SIG-M5 treated with dmso at 0.1 percent for 504 hours (cell line): Measurements from ENCODE around the gene CYP39A1.
"Not testable (repeated sequence)": the region's sequence is repeated elsewhere in the genome, so short reads cannot be mapped to it uniquely, and the experiment has no call there.

ENCODE experiments used
- DNase-seq: peaks from one replicate; lab custom pipeline; 2025; ENCODE audit not compliant: unreplicated experiment; lab: John Stamatoyannopoulos, UW

CYP39A1 gene

GRCh38 chr6:46648869-46649492 is 3.6 kb downstream of the CYP39A1 start:
- no peak for DNase-seq

GRCh38 chr6:46648108-46648507 is 4.5 kb downstream of the CYP39A1 start:
- not testable (repeated sequence) for DNase-seq

GRCh38 chr6:46645265-46645664 is 7.4 kb downstream of the CYP39A1 start:
- DNase-seq = no peak

DNA sequence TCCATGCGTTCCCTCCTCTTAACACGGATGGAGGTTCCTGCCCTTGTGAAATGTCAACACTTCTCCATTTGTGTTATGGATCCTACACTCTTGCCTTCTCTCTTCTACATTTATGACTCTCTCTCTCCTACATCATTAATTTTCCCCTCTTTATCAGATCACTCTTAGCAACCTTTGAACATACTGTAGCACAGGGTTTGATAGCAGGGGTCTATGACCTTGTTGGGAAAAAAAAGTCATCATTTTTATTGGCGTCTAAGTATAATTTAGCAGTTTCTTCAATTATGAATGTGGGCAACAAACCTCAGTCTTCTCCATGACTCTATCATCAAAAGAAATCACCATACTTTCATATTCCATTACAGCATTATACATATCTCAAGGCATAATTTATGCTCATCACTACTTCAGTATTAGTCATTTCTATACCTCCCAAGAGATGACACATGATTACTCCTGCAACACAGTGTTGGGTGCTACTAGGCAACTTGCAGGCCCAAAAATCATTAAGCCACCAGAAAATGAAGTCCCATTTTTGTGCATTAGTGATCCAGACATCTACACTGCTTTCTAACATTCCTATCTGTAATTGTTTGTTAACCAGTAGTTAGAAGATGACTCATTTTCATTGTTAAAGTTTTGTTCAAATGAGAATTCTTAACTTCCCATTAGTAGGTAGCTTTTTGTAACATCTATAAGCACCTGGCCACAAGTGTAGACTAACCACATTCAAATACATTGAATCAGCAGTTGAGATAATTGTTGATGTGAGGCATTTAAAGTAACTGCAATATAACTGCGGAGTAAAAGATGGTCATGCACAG is 9.5 kb downstream of the CYP39A1 start:
- no peak for DNase-seq

DNA sequence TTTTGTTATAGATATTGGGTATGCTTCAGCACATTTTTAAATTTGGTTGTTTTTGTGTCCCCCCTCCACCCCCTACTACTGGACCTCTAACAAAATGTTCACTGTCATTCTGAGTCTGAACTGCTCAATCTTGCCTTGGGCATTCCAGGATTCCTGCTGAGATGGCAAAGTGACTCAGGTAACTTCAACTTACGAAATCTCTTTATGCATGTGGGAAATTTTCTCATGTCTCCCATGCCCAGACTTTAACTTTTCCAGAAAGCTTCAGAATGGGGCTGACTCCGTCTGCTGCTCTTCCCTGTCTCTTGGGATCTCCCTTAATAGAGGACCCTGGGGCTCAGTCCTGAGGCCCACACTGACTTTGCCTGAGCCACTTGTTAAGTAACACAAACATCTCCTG is 14.0 kb downstream of the CYP39A1 start:
- no peak for DNase-seq

- DNase-seq = no peak
Observed at GRCh38 chr6:46637933-46638332, 14.7 kb downstream of the CYP39A1 start.

DNA sequence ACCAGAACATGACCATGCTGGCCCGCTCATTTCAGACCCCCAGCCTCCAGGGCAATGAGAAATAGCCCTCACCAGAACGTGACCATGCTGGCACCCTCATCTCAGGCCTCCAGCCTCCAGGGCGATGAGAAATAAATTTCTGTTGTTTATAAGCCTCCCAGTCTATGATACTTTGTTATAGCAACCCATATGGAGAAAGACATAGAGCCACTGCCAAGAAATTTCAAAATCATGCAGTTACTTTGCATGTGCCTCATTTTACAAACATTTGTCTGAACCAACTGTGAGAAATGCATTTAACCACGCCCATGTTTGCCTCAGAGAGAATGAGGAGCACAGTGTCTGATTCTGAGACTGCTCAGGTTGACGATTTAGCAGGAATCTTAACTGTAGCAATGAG is 15.5 kb downstream of the CYP39A1 start:
- no peak for DNase-seq

- DNase-seq = no peak
Observed at GRCh38 chr6:46635462-46635861, 17.2 kb downstream of the CYP39A1 start.

- DNase-seq = no peak
Observed at GRCh38 chr6:46632053-46632452, 20.6 kb downstream of the CYP39A1 start.

GRCh38 chr6:46629691-46630090 is 22.9 kb downstream of the CYP39A1 start:
- no peak for DNase-seq

DNA sequence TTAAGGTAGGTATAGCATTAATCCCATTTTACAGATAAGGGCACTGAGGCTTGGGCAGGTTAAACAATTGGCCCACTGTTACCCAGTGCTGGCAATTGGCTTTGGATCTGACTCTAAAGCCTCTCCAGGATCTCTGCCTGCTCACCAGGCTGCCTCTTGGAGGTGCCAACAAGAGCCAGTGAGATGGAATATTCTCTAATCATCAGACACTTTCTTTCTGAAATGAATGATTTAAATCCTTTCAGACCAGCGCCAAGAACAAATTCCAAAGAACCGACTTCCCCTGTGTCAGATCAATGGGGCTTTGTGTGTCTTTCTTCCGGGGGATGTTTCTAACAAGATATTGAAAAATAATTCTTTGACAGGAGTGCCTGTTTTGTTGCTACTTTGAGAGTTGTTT is 23.6 kb downstream of the CYP39A1 start:
- no peak for DNase-seq

DNA sequence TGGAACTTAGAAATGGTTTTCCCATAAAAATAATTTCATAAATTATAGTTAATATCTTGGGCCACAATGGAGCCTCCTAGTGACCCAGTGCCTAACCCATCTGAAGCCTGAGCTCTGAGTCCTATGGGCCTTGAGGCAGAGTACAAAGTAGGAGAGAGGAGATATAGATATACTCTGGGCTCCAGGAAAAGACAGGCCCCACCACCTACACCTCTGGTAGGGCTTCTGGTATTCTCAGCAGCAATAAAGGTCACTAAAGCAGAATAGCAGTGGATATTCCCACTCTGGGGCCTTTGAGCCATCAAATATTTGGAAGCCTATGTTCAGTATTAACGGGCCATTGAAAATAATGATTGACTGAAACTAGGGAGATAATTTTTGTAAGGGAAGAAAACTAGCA is 24.1 kb downstream of the CYP39A1 start:
- no peak for DNase-seq

DNA sequence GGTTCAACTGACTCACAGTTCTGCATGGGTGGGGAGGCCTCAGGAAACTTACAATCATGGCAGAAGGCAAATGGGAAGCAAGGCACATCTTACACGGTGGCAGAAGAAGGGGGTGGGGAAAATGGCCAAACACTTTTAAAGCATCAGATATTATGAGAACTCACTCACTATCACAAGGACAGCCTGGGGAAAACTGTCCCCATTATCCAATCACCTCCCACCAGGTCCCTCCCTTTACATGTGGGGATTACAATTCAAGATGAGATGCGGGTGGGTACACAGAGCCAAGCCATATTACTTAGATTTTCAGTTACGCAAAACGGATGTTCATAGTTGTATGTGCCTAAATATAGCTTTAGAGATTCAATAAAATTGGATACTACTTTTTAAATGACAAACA is 25.6 kb downstream of the CYP39A1 start:
- DNase-seq = no peak

DNA sequence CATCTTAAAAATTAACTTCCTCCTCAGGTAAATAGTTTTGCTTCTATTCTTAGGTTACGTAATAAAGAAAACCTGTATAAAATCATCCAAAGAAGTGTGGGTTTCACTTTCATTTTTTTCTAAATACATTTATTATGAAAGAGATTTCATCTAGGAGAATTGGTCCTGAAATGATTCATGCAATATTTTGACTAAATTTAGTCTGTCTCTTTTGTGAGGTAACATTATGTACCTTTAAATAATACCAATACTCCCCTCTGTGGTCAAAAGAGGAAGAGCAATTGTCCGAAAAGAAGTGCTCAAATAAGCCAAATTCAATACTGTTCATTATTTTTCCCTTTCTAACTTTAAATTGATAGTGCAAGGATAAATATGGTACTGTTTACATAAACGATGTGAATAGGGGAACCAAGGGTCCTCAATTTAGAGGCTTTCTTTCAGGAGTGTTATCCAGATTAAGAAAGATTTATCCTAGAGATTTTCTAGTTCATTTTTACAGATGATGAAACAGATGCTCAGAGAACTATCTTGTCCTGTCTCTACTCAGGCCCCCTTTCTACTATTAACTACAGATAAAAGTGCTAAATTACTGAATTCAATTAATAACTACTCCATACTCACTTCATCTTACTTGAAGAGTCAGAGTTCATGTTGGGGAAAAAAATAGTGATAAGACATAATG is 26.2 kb downstream of the CYP39A1 start:
- DNase-seq = peak; percentile 23

GRCh38 chr6:46618726-46619125 is 33.9 kb downstream of the CYP39A1 start:
- no peak for DNase-seq

DNA sequence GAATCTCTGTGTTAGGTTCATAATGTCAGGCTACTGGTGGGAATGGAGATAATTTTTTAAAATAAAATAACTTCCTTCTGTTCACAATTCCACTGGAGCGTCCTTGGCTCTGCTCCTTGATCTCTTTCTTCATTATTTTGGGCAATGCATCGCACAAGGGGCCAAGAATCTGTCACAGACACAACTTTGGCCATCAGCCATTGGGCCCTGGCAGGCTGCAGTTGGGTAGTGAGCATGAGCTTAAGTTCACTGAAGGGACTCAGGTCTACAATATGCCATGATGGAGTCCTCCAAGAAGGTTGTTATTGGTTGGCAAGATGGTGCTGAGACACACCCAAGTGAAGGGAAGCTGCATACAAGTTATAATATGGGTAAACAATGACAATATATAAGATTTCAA is 40.0 kb downstream of the CYP39A1 start:
- no peak for DNase-seq

- no peak for DNase-seq
Observed at GRCh38 chr6:46610862-46611553, 41.6 kb downstream of the CYP39A1 start.

GRCh38 chr6:46606338-46606737 is 46.3 kb downstream of the CYP39A1 start:
- DNase-seq = no peak

DNA sequence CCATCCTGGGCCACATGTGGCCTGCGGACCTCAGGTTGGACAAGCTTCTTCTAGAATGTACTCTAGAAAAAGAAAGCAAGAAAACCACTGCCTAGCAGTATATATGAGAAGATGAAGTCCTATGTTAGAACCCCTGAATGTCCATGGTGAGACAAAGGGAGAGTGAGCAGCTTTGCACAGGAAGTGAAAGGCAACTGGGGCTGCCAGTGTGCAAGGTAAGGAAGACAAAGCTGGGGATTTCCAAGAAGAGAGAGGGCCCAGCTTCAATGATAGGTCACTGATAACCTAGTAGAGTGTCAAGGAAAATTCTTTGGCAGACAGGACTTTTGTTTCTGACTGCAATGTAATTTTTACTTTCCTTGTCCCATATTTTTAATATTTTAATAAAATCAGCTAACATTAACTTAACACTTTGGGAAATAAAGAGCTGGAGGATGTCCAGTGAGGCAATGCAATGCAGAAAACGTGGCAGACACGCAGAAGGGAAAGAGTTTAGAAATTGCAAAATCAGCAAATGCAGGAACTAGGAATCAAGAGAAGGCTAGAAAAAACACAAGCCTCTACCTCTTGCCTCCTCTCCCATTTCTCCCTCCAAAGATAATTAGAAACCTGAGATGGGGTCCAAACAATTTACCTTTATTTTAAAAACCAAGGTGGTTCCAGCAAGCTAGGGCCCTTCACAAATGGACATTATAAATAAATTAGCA is 47.4 kb downstream of the CYP39A1 start:
- no peak for DNase-seq

DNA sequence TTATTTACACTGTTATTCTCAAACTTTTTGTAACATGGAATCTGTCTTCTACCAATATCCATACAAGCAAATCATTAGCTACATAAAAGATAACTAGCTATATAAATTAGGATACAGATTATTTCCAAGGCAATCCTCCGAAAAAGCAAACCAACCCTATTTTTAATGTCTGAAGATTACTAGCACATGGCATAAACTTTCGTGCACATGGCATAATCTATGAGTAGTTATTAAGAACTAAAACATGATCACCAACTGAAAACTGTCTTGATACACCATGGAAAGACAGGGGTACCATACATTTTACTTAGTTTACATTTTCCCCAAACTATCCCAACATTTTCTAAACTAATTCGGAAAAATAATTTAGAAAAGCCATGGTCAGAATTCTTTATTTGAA is 54.4 kb downstream of the CYP39A1 start:
- DNase-seq = no peak

DNA sequence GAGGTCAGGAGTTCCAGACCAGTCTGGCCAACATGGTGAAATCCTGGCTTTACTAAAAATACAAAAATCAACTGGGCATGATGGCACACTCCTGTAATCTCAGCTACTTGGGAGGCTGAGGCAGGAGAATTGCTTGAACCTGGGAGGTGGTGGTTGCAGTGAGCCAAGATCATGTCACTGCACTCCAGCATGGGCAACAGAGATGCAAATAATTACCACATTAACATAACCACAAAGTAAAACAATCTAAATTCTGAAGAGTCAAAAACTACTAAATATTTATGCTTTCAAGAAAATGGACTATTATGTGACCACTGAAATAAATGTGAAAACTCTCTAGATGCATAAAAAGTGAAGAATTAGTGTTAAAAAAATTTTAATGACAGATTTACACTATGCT is 59.9 kb downstream of the CYP39A1 start:
- DNase-seq = no peak
